Measurements from ENCODE around the gene SALL4. TPM values are rescaled to one million over a fixed set of nuclear protein-coding genes. Genes with fewer than 3 reads are reported as not detected.
"Not testable (repeated sequence)": the region's sequence is repeated elsewhere in the genome, so short reads cannot be mapped to it uniquely, and the experiment has no call there.

Gene SALL4
- total RNA-seq, 1 donor from 2014 or later: 65.4 TPM

DNA sequence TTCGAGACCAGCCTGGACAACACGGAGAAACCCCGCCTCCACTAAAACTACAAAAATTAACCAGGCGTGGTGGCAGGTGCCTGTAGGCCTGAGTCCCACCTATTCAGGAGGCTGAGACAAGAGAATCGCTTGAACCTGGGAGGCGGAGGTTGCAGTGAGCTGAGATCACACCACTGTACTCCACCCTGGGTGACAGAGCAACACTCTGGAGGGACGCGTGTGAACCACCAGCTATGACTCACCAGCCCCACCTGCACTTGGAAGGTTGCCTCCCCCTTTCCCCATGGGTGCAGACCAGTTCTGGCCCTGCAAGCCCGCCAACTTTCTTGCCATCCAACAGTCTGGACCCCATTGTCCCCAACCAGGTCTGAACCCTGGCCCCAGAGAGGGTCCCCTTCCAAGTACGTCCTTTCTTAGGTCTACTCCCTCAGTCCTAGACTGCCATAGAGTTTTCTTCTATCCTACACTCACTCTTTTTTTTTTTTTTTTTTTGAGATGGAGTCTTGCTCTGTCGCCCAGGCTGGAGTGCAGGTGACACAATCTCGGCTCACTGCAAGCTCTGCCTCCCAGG is 63.4 kb downstream of the SALL4 start:
- Mint-ChIP-seq H3K36me3 (ENCODE audit: low read depth, unreplicated experiment) (no peaks in the 10 kb centered on the region), H3K9me3 (ENCODE audit: unreplicated experiment) (no peaks in the 10 kb centered on the region), H3K27ac (ENCODE audit: unreplicated experiment) (no peak overlapping the region), H3K4me1 (ENCODE audit: unreplicated experiment) (peaks cover 6% of the 10 kb centered on the region), H3K4me3 (ENCODE audit: unreplicated experiment) (no peak overlapping the region), H3K27me3 (ENCODE audit: unreplicated experiment) (peaks cover 2% of the 10 kb centered on the region)
- no peak for TF ChIP-seq CTCF (IDR thresholded peaks at IDR 0.05; ENCODE audit: unreplicated experiment)
- DNase-seq (ENCODE audit: low spot score): no peak

DNA sequence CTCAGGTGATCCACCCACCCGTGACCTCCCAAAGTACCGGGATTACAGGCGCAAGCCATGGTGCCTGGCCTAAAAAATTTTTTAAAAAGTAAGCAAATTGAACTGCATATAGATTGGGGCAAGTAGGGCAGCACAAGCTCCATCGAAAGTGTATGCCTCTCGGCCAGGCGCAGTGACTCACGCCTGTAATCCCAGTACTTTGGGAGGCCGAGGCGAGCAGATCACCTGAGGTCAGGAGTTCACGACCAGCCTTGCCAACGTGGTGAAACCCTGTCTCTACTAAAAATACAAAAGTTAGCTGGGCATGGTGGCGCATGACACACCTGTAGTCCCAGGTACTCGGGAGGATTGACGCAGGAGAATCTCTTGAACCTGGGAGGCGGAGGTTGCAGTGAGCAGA is 64.1 kb downstream of the SALL4 start:
- not testable (repeated sequence) for H3K27me3 Mint-ChIP-seq (ENCODE audit: unreplicated experiment); DNase-seq (ENCODE audit: low spot score); H3K36me3 Mint-ChIP-seq (ENCODE audit: low read depth, unreplicated experiment); H3K4me1 Mint-ChIP-seq (ENCODE audit: unreplicated experiment); H3K4me3 Mint-ChIP-seq (ENCODE audit: unreplicated experiment); H3K9me3 Mint-ChIP-seq (ENCODE audit: unreplicated experiment); H3K27ac Mint-ChIP-seq (ENCODE audit: unreplicated experiment)

DNA sequence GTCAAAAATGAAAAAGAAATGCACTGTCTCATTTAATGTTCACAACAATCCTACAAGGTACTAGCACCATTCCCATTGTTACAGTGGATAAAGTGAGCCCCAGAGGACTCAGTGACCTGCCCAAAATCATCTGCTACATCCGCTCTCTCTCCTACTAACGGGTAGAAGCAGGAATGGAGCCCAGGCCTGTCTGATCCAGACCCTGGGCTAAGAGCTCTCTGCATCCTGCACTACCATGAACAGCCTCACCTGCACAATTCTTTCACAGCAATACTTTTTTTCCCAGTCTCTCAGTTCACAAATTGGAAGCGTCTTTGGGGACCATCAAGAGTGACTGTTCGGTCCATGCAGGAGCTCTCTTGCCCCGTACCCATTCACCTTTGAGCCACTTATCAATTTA is 65.4 kb downstream of the SALL4 start:
- peak overlapping the region; percentile 75 for H3K27ac Mint-ChIP-seq (ENCODE audit: unreplicated experiment)
- no peak overlapping the region for H3K4me3 Mint-ChIP-seq (ENCODE audit: unreplicated experiment)
- peaks cover 8% of the 10 kb centered on the region for H3K4me1 Mint-ChIP-seq (ENCODE audit: unreplicated experiment)
- H3K27me3 Mint-ChIP-seq (ENCODE audit: unreplicated experiment): peaks cover 2% of the 10 kb centered on the region
- TF ChIP-seq CTCF (IDR thresholded peaks at IDR 0.05; ENCODE audit: unreplicated experiment): no peak
- no peaks in the 10 kb centered on the region for H3K9me3 Mint-ChIP-seq (ENCODE audit: unreplicated experiment)
- no peak for DNase-seq (ENCODE audit: low spot score)
- no peaks in the 10 kb centered on the region for H3K36me3 Mint-ChIP-seq (ENCODE audit: low read depth, unreplicated experiment)

- no peak for TF ChIP-seq CTCF (IDR thresholded peaks at IDR 0.05; ENCODE audit: unreplicated experiment)
- Mint-ChIP-seq H3K4me1 (ENCODE audit: unreplicated experiment) (peaks cover 6% of the 10 kb centered on the region), H3K4me3 (ENCODE audit: unreplicated experiment) (no peak overlapping the region), H3K27me3 (ENCODE audit: unreplicated experiment) (peaks cover 2% of the 10 kb centered on the region), H3K9me3 (ENCODE audit: unreplicated experiment) (no peaks in the 10 kb centered on the region), H3K36me3 (ENCODE audit: low read depth, unreplicated experiment) (no peaks in the 10 kb centered on the region), H3K27ac (ENCODE audit: unreplicated experiment) (no peak overlapping the region)
- DNase-seq (ENCODE audit: low spot score): no peak
Measured at GRCh38 chr20:51735728-51736600, 66.4 kb downstream of the SALL4 start.

DNA sequence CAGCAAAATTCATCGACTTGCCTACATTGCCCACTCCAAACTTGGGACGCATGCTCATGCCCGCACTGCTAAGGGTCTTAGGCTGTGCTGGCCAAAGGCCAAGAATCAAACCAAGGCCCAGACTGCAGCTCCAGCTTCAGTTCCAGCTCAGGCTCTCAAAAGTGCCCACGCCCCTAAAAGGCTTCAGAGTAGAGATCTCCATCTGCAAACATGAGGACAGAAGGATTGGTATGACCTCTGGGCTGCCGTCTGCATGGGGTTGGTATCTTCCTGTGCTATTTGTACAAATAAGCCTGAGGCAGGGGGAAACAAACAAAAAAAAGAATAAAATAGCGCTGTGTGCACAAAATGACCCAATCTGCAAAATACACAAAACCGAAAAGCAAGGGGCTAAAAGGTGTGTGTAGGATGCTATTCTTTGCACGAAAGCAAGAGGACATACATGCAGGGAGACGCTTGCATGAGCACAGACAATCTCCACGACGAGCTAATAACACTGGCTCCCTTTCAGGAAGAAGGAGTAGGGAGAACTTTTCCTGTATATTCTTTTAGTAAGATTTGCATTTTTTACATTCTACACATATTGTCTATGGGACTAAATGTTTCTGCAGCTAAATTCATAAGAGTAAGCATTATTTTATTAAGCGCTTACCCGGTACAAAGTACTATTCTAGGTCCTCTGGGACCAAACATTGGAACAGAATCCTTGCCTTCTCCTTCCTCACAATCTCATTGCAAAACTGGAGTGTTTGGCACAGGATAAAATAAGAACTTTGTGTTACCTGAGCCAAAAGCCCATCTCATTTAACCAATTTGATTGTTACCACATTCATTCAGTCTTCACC is 67.2 kb downstream of the SALL4 start:
- TF ChIP-seq CTCF (IDR thresholded peaks at IDR 0.05; ENCODE audit: unreplicated experiment): no peak
- H3K9me3 Mint-ChIP-seq (ENCODE audit: unreplicated experiment): no peaks in the 10 kb centered on the region
- H3K4me1 Mint-ChIP-seq (ENCODE audit: unreplicated experiment): peaks cover 6% of the 10 kb centered on the region
- no peak overlapping the region for H3K4me3 Mint-ChIP-seq (ENCODE audit: unreplicated experiment)
- no peak overlapping the region for H3K27ac Mint-ChIP-seq (ENCODE audit: unreplicated experiment)
- no peaks in the 10 kb centered on the region for H3K36me3 Mint-ChIP-seq (ENCODE audit: low read depth, unreplicated experiment)
- no peak for DNase-seq (ENCODE audit: low spot score)
- peaks cover 2% of the 10 kb centered on the region for H3K27me3 Mint-ChIP-seq (ENCODE audit: unreplicated experiment)
